Daoy (cell line): ENCODE results near the gene GCLM. TPM values are rescaled to one million over a fixed set of nuclear protein-coding genes. Genes with fewer than 3 reads are reported as not detected.
"Not testable (repeated sequence)": the region's sequence is repeated elsewhere in the genome, so short reads cannot be mapped to it uniquely, and the experiment has no call there.

Experiments
- DNase-seq: peaks from one replicate; pipeline ENCODE4 v3.0.0-alpha.2; 2015; ENCODE audit warnings: low read depth
- total RNA-seq: library from RNA; depleted of rRNA; stranded (reverse); fragments of >200 nt; shearing (Covaris generic); gene quantifications from 2 replicates; pipeline ENCODE4 v1.2.3, GENCODE V29; 2014

Gene GCLM
- total RNA-seq, 1 experiment from 2014 or later = 53.4 TPM

DNA sequence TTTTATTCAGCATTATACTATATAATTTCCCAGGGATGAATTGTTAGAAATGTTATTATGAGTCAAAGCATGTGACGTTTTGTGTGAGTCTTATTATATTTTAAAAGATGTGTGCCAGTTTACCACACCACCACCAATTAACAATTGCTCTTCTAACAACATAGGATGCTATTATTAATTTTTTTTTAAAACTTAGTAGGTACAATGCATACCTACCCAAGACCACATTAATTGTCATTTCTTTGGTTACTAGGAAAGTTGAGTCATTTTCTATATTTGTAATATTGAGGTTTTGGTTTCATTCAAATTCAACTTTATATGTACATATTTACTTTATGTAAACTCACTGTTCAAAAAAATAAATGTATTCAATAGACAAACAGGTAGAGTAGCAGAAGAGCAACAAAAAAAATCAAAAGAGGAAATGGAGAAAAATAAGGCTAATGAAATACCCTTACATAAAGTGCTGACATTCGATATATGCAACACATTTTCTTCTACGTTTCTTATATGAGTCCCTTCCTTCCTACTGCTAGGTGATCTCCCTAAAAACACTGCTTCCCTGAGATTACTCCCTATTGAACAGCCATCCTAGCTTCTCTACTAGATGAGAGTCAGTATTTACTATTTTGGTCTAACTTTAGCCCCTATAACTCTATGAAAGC is 9.6 kb downstream of the GCLM start:
- no peak for DNase-seq

GRCh38 chr1:93888900-93889299 is 20.3 kb downstream of the GCLM start:
- DNase-seq = no peak

GRCh38 chr1:93882269-93882668 is 27.0 kb downstream of the GCLM start:
- no peak for DNase-seq

DNA sequence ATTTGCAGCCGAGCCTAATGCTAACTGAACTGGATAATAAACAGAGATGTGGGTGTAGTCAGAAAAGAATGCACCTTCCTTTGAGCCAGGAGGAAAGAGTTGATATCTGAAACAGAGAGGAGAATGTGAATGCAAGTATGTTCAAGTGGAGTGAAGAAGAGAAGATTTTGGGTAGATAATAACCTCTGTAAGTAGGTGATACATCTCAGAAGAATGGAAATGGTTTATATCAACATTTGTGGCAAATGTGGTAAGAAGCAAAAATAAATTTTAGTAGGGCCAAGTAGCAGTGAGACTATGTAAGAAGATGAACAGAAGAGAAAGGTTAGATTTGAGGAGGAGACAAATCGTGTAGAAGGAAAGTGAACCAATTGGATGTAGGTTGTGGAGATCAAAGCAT is 28.5 kb downstream of the GCLM start:
- no peak for DNase-seq

DNA sequence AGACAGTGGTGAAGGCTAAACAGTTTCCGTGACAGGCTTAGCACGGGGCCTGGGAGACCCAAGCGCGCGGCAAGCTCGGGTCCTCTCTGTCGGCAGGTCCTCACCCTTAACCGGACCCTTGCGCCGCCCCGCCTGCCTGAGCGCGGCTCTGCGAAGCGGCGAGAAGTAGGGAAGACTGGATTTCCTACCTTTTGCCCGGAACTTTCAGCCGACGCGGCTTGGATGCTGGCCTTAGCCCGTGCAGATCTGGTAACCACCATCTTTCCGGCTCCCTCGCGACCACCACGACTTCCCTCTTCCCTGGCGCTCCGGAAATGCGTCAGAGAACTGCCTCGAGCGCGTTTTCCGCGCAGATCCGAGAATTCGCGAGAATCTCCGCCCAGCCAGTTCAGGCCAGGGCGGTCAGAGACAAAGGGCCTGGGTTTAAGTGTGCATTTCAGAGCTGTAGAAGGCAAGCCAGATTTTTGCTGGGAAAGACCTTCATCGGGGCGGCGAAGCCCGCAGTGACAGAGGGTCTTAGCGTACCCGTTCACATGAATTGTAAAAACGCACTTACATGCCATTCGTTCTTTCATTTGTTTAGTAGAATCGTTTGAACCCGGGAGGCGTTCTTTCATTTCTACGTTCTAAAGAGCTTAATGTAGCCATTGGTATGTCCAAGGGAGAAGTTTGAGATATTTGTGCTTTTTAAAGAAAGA is 30.2 kb downstream of the GCLM start, which contains the start of gene DNTTIP2:
TSS of gene DNTTIP2 (minus strand) at position 318 of the 698 bp plus-strand sequence. CDS start at position 260, 58 bp downstream.
- DNase-seq = peak; percentile 98

DNA sequence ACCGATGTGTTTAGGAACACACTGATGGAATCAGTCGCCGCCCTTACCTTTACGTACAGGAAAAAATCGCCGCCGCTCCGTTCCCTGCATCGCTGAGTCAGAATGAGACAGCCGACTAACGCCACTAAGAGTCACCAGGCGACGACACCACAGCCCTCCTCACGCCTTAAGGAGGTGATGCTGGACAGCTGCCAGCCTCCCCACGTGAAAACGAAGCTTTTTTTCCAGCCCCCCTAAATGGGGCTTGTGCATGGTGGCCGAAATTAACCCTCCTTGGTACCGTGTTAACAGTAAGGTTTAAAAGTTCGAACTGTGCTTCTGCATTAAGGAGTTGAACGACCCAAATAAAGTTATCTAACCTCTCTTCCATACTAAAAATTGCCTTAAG is 30.7 kb downstream of the GCLM start:
- DNase-seq = peak; percentile 77

GRCh38 chr1:93877529-93877928 is 31.7 kb downstream of the GCLM start:
- no peak for DNase-seq

DNA sequence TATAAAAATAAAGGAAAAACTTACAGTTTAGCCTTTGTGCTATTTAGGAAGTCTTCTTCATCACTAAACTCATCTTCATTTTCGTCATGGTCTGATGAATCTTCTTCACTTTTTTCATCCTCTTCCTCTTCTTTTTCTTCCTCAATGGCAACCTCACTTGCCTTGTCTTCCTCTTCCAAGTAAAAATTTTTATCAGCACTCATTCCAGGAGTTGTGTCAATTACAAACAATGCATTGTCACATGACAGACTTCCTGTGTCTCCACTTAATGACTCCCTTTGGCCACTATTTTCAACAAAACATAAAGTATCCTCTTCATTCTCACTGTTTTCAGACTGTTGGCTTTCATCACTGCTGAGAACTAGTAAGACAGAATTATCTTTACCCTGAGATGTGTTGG is 33.0 kb downstream of the GCLM start:
- DNase-seq = no peak

DNA sequence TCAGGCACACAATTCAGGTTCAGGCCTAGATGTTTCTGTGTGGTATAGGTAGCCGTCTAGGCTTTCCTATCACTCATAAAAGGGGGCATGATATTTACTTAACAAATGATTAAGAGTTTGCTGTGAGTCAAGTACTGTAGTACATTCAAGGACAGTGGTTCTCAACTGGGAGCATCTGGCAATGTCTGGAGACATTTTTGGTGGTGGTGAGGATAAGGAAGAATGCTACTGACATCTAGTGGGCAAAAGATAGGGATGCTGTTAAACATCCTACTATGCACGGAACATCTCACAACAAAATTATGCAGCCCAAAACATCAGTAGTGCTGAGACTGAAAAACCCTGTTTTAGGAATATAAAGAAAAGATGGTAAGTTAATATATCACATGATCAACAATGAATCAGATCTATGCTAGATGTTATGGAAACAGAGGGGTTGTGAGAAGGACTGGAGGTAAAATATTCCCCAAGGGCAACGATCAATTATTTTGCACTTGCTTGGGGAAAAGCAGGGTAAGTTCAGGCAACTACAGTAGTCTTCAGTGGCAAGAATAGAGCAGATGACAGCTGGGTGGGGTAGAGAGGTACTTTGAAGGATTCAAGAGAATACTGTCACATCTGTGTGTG is 35.1 kb downstream of the GCLM start:
- peak; percentile 37 for DNase-seq

DNA sequence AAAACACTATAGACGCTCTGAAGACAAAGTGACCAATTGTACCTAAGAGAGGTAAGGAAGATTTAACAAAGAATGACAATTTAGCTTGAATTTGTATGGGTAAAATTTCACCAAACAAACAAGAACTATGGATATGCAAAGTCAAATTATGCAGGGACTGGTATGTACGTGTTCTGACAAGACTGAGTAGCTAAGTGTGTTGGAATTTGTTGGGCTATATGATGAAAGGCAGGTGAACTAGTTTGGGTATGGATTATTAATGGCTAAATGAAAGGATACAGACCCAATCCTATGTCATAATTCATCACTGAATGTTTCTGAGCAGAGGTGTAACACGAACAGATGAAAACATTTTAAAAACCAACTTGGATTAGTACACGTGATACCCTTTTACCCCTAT is 37.9 kb downstream of the GCLM start:
- DNase-seq = no peak

GRCh38 chr1:93869653-93870052 is 39.6 kb downstream of the GCLM start:
- no peak for DNase-seq

- not testable (repeated sequence) for DNase-seq
Measured at GRCh38 chr1:93868492-93868891, 40.7 kb downstream of the GCLM start.

GRCh38 chr1:93865253-93865652 is 44.0 kb downstream of the GCLM start:
- no peak for DNase-seq

GRCh38 chr1:93864175-93864574 is 45.1 kb downstream of the GCLM start:
- DNase-seq = no peak

GRCh38 chr1:93857653-93858052 is 51.6 kb downstream of the GCLM start:
- DNase-seq = not testable (repeated sequence)

DNA sequence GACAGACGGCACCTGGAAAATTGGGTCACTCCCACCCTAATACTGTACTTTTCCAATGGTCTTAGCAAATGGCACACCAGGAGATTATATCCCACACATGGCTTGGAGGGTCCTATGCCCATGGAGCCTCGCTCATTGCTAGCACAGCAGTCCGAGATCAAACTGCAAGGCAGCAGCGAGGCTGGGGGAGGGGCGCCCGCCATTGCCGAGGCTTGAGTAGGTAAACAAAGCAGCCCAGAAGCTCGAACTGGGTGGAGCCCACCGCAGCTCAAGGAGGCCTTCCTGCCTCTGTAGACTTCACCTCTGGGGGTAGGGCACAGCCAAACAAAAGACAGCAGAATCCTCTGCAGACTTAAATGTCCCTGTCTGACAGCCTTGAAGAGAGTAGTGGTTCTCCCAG is 53.2 kb downstream of the GCLM start:
- not testable (repeated sequence) for DNase-seq

DNA sequence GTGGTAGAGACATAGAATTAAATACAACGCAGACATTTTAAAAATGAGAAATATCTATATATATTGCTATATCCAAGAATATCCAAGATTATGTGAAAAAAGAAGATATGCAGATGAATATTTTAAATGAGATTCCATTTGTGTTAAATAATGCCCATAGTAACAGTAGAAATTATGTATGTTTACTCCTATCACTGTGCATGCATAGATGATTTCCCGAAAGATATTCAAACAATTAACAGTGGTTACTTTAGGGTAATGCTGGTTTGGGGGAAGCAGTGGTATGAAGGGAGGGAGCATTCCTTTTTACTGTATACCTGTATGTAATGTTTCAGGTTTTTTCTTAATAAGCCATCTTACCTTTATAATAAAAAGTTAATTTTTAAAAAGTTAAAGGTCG is 55.3 kb downstream of the GCLM start:
- no peak for DNase-seq

GRCh38 chr1:93851878-93852277 is 57.4 kb downstream of the GCLM start:
- DNase-seq = no peak

- no peak for DNase-seq
Measured at GRCh38 chr1:93851327-93851712, 57.9 kb downstream of the GCLM start.

DNA sequence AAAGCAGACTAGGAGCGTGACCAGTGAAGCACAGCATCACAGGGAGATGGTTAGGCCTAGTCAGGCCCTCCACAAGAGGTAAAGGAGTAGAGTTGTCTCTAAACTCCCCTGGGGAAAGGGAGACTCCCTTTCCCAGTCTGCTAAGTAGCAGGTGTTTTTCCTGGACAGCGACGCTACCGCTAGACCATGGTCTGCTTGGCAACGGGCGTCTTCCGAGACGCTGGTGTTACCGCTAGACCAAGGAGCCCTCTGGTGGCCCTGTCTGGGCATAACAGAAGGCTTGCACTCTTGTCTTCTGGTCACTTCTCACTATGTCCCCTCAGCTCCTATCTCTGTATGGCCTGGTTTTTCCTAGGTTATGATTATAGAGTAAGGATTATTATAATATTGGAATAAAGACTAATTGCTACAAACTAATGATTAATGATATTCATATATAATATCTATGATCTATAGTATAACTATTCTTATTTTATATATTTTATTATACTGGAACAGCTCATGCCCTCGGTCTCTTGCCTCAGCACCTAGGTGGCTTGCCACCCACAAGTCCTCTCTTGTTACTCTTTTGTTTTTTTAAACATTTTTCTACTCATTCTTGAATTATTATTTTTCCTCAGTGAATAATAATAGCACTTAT is 58.4 kb downstream of the GCLM start:
- DNase-seq = peak; percentile 75

GRCh38 chr1:93848350-93848883 is 60.8 kb downstream of the GCLM start:
- no peak for DNase-seq

DNA sequence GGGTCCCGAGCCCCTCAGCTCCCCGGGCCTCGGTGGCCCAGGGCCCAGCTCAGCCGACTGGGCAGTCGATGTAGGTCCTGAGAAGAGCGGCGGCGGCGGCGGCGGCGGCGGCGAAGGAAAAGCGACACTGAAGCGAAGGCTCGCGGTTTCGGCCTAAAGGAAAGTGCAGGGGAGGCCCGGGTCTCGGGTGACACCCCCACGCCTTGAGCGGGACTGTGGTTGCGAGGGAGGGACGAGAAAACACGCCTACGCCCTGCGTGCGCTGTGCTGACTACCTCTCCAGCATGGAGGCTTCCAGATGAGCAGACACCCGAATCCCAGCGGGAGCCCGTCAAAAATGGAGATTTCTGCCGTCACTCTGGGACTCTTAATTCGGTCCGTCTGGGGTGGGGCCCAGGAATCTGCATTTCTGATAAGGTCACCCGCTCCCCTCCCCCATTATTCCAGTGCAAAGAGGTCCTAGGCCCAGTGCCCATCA is 61.4 kb downstream of the GCLM start:
- DNase-seq = peak; percentile 79
